Measurements from ENCODE around the gene NRXN2.

Gene NRXN2

DNA sequence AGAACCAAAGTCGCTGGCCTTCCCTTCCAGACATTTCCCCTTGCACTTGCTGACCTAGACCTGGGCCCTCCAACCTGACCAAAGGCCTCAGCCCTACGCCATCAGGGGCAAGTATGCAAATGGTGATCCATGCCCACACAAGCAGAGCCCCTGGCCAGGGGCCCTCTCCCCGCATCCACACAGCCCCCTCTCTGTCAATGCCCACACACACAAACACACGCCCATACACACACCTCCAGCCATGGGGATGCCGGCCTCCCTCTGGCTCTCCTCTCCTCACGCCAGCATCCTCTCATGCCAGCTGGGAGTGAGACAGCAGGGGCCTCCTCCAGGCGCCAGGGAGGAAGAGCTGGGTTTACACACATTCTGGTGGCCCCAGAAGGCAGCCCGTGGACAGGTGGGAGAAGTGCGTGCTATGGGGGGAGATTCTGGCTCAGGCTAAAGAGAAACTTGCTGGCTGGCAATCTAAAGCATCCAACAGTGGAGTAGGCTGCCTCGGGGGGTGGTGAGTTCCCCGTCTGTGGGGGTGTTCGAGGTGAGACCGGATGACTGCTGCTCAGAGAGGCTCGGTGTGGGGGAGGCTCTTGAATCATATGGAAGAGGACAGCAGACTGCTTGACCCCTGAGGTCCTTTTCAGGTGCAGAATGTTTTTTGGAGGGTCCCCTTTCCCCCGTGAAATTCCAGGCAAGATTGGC lies 4.8 kb downstream of the NRXN2 start:
- Histone ChIP-seq H3K4me2 (no peak overlapping the region), H4K20me1 (peaks cover 2% of the 10 kb centered on the region; the same call in 1 of the 2 replicates), H3K36me3 (no peaks in the 10 kb centered on the region), H3K27ac (no peak overlapping the region), H3K9ac (no peak overlapping the region), H3K4me1 (peaks cover 38% of the 10 kb centered on the region), H3K27me3 (peaks cover 54% of the 10 kb centered on the region), H3K4me3 (no peak overlapping the region), H3K9me3 (no peaks in the 10 kb centered on the region)
- no peak for TF ChIP-seq Cebpa-rat (IDR thresholded peaks at IDR 0.05)

DNA sequence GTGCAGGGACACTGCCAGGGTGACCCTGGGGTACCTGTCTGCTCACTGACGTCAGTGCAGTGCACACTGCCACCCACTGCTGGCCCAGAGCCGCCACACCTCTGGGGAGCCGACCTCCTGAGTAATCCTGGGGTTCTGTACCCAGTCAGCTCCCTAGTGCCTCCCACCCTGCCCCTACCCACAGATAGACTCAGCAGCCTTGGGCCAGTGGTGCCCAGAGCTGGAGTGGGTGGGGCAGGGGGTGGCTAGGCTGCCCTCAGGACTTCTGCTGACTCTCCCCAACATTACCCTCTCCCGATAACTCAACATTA lies 5.8 kb downstream of the NRXN2 start:
- Histone ChIP-seq H3K9ac (no peak overlapping the region), H4K20me1 (peaks cover 6% of the 10 kb centered on the region; the same call in 1 of the 2 replicates), H3K4me1 (peaks cover 42% of the 10 kb centered on the region), H3K27me3 (peaks cover 59% of the 10 kb centered on the region), H3K9me3 (no peaks in the 10 kb centered on the region), H3K27ac (no peak overlapping the region; the same call in 1 of the 2 replicates), H3K4me3 (no peak overlapping the region), H3K4me2 (peak overlapping the region; percentile 90), H3K36me3 (no peaks in the 10 kb centered on the region)
- no peak for TF ChIP-seq Cebpa-rat (IDR thresholded peaks at IDR 0.05)

DNA sequence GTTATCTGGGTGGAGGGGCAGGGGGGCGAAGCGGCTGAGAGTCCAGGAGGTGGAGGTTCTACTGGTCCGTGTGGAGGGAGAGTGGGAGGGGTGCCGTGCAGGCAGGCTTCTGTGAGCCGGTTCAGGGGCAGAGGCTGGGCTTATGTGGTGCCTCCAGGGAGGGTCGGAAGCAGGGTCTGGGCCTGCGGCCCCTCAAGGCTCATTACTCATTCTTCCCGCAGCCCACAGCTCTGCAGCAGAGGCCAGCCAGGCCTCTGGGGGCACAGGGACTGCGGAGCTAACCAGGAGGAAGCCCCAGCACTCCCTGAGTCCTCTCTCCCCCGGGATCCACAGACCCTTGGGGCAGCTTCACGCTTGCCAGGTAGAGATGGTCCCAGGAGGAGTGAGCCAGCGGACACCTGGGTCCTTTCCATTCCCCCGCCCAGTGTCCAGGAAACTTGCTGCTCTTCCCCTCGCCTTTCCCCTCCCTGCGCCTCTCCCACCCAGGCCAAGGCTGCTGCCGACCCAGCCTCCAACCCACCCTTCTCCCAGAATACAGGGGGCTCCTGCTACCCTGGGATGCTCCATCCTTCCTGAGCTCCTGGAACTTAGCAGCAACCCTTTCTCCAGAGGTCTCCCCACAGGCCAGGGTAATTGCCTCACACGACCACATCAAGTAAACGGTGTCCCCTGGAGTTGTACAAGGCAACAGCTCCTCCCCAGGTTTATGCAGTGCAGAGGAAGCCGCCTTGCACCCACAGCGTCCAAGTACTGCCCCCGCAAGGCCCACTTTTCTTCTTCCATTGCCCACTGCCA lies 6.3 kb downstream of the NRXN2 start:
- Histone ChIP-seq H4K20me1 (peaks cover 6% of the 10 kb centered on the region; the same call in 1 of the 2 replicates), H3K27ac (peak overlapping the region; percentile 15; the same call in 1 of the 2 replicates), H3K27me3 (peaks cover 59% of the 10 kb centered on the region), H3K36me3 (no peaks in the 10 kb centered on the region), H3K4me2 (peak overlapping the region; percentile 90), H3K4me1 (peaks cover 42% of the 10 kb centered on the region), H3K9ac (peak overlapping the region; percentile 45; the same call in 1 of the 2 replicates), H3K4me3 (peak overlapping the region; percentile 20; the same call in 1 of the 2 replicates), H3K9me3 (no peaks in the 10 kb centered on the region)
- no peak for TF ChIP-seq Cebpa-rat (IDR thresholded peaks at IDR 0.05)

DNA sequence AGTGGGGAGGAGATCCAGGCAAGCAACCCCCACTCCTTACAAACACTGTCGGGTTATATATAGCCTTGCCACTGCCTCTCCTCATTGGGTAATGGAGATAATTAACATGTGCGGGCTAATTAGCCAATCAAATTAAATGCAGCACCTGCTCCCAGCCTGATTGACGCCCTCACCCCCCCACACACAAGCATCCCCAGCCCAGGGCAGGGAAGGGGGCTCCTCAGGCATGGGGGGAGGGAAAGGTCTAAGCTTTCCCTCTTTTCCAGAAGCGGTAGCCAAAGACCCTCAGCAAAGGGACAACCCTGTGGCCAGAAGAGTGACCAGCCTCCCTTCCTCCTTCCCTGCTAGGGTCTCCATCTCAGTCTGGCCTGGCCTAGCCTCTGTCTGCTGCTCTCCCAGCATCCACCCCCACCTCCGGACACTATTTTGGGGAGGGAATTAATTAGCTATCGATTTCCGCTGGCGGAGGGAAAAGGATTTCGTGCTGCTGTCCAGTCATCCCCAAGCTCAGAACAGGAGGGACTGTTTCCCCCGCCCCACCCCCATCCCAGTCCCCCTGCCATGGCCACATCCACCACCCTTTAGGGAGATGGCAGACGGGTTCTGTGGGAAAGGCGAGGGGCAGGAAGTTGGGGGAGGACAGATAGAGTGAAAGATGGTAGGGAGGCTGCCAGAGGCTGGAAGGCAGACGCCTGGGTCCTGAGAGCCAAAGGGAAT lies 7.1 kb downstream of the NRXN2 start:
- no peak overlapping the region; the same call in 1 of the 2 replicates for H3K4me3 ChIP-seq
- peak overlapping the region; percentile 45; the same call in 1 of the 2 replicates for H3K9ac ChIP-seq
- no peak for TF ChIP-seq Cebpa-rat (IDR thresholded peaks at IDR 0.05)
- H3K27ac ChIP-seq, result 0 out of 2 replicates have a peak overlapping the region, but pooled peaks have one; percentile 15
- peaks cover 49% of the 10 kb centered on the region for H3K4me1 ChIP-seq
- H3K27me3 ChIP-seq, result peaks cover 59% of the 10 kb centered on the region
- peaks cover 6% of the 10 kb centered on the region; the same call in 1 of the 2 replicates for H4K20me1 ChIP-seq
- no peaks in the 10 kb centered on the region for H3K36me3 ChIP-seq
- H3K9me3 ChIP-seq, result no peaks in the 10 kb centered on the region
- H3K4me2 ChIP-seq, result peak overlapping the region; percentile 90

DNA sequence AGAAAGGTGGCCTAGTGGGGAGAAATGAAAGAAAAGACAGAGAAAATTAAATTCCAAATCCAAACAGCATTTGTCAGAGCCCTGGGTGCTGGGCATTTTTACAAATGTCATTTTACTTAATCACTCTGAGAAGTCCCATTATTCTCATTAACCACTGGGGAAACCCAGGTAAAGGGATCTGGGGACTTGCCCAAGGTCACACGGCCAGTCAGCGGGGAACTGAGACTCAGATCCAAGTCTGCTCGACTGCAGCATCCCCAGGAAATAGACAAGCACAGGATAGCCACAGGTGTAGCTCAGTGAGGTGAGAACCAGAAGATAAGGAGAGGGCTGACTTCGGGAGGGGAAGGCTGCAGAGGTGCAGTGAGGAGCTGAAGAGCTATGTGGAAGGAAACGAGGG lies 7.9 kb downstream of the NRXN2 start:
- Histone ChIP-seq H3K4me3 (no peak overlapping the region), H3K4me1 (peaks cover 56% of the 10 kb centered on the region), H3K27me3 (peaks cover 59% of the 10 kb centered on the region), H3K36me3 (no peaks in the 10 kb centered on the region), H4K20me1 (peaks cover 6% of the 10 kb centered on the region; the same call in 1 of the 2 replicates), H3K4me2 (peak overlapping the region; percentile 90), H3K9me3 (no peaks in the 10 kb centered on the region), H3K27ac (no peak overlapping the region), H3K9ac (no peak overlapping the region)
- no peak for TF ChIP-seq Cebpa-rat (IDR thresholded peaks at IDR 0.05)

DNA sequence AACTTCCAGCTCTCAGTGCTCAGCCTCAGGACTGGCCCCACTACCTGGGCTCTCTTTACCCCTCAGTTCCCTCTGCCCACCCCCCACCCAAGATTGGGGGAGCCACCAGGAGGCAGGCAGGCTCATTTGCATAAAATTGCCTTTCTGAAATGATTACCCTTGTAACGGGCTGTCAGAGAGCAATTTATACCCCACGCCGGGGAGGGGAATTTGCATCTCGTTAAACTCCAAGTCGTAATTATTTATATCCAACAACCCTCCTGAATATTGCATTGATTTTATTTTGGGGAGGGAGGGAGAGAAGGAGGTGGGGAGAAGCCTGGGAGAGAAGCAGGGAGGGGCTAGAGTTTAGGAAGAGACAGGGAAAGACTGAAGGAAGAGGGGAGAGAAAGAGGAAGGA lies 8.3 kb downstream of the NRXN2 start:
- Histone ChIP-seq H3K9ac (no peak overlapping the region), H3K4me3 (no peak overlapping the region), H3K36me3 (no peaks in the 10 kb centered on the region), H3K27ac (no peak overlapping the region), H3K9me3 (no peaks in the 10 kb centered on the region), H3K4me2 (no peak overlapping the region), H3K27me3 (peaks cover 60% of the 10 kb centered on the region), H4K20me1 (peaks cover 6% of the 10 kb centered on the region; the same call in 1 of the 2 replicates), H3K4me1 (peaks cover 56% of the 10 kb centered on the region)
- TF ChIP-seq Cebpa-rat (IDR thresholded peaks at IDR 0.05), result no peak

DNA sequence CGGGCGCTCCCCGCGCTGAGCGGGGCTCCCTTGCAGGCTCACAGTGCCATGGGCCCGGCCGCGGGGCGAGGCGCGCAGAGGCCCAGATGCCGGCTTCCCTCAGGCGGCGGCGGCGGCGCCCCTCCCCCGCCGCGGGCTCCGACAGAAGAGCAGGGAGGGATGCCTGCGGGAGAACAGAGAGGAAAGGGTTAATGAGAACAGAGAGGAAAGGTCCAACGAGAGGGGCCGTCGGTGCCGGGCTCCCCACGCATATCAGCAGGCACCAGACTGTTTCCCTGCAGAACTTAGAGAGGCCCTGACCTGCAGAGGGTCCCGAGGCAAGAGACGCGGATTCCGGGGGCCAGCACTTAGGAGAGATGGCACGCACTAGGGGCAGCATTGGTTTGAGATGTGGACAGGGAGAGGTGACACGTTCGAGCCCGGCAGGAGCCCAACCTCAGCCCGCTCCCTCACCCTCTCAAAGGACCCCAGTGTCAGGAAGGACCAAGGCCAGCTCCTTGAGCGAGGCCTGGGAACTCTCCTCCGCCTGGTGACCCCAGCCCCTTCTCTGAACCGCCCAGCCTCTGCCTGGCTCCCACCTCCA lies 9.1 kb downstream of the NRXN2 start:
- Histone ChIP-seq H3K4me3 (0 out of 2 replicates have a peak overlapping the region, but pooled peaks have one; percentile 2), H4K20me1 (peaks cover 6% of the 10 kb centered on the region; the same call in 1 of the 2 replicates), H3K4me2 (peak overlapping the region; percentile 20), H3K27ac (no peak overlapping the region), H3K36me3 (no peaks in the 10 kb centered on the region), H3K27me3 (peaks cover 60% of the 10 kb centered on the region), H3K9me3 (no peaks in the 10 kb centered on the region), H3K4me1 (peaks cover 56% of the 10 kb centered on the region), H3K9ac (no peak overlapping the region)
- TF ChIP-seq Cebpa-rat (IDR thresholded peaks at IDR 0.05), result no peak

DNA sequence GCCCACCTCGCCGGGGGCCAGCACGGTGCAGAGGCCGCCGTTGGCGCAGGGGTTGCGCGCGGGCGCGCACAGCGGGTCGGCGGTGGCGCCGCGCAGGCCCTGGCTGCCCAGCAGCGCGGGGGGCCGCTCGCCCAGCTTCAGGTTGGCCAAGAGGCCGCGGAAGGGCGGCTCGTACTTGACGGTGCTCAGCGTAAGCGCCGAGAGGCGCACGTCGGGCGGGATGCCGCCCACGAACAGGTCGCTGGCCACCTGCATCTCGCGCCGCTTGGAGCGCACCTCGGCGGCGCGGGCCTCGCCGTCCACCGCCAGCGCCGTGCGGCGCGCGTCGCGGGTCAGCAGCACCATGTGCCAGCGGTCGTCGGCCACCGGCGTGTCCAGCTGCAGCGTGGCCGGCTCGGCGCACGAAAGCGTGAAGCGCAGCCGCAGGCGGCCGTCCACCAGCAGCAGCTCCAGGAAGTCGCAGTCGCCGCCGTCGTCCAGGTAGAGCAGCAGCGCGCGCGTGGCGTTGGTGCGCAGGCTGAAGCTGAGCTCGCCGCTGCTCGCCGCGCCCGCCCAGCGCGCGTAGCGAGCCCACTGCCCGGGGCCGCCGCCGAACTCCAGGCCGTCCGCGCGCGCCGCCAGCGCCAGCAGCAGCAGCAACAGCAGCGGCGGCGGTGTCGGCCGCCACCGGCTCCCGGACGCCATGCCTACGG lies 9.8 kb downstream of the NRXN2 start:
- Histone ChIP-seq H3K36me3 (no peaks in the 10 kb centered on the region), H4K20me1 (peaks cover 6% of the 10 kb centered on the region; the same call in 1 of the 2 replicates), H3K4me1 (peaks cover 56% of the 10 kb centered on the region), H3K9ac (no peak overlapping the region), H3K27me3 (peaks cover 60% of the 10 kb centered on the region), H3K27ac (no peak overlapping the region), H3K9me3 (no peaks in the 10 kb centered on the region), H3K4me2 (peak overlapping the region; percentile 20), H3K4me3 (0 out of 2 replicates have a peak overlapping the region, but pooled peaks have one; percentile 2)
- TF ChIP-seq Cebpa-rat (IDR thresholded peaks at IDR 0.05), result no peak
